ENCODE measurements around the gene PLAC9.
"Not testable (repeated sequence)": the region's sequence is repeated elsewhere in the genome, so short reads cannot be mapped to it uniquely, and the experiment has no call there.

Gene PLAC9

DNA sequence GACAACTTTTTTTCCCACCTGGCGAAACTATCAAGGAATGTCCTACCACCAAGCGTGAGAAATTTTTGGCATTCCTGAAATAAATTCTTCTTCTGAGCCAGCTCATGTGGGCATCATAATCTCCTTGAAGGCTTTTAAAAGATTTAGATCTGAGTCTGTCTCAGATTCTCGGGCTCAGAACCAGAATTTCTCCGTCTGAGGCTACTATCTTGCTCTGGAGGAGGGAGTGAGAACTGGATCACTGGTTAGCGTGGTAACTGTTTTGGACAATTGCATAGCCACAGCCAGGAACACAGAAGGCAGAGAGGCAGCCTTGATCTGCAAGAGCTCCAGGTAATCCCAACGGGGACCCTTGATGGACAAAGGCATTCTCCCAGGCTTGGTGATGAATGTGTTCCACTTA, 1.0 kb upstream of the PLAC9 start:
- Histone ChIP-seq H3K4me3 (ENCODE audit: insufficient read depth, low read length, poor library complexity, severe bottlenecking) (no peak overlapping the region), H3K27me3 (ENCODE audit: low read length) (no peaks in the 10 kb centered on the region), H3K36me3 (ENCODE audit: low read length) (no peaks in the 10 kb centered on the region), H3K9ac (ENCODE audit: low read length) (no peak overlapping the region), H3K9me2 (replicated peaks; ENCODE audit: insufficient read depth, low read length) (no peaks in the 10 kb centered on the region), H3K9me3 (ENCODE audit: insufficient read depth, low read length) (no peaks in the 10 kb centered on the region), H4K20me1 (ENCODE audit: low read depth, low read length) (no peaks in the 10 kb centered on the region), H3K79me2 (ENCODE audit: insufficient read depth, low read length) (no peaks in the 10 kb centered on the region), H3K27ac (ENCODE audit: low read depth, low read length) (no peak overlapping the region), H3K4me2 (ENCODE audit: low read depth, low read length, poor library complexity, severe bottlenecking) (no peak overlapping the region), H3F3A (ENCODE audit: insufficient read depth) (no peaks in the 10 kb centered on the region), H2AFZ (ENCODE audit: low read depth, low read length, severe bottlenecking) (no peak overlapping the region)
- TF ChIP-seq, protein P1, sequence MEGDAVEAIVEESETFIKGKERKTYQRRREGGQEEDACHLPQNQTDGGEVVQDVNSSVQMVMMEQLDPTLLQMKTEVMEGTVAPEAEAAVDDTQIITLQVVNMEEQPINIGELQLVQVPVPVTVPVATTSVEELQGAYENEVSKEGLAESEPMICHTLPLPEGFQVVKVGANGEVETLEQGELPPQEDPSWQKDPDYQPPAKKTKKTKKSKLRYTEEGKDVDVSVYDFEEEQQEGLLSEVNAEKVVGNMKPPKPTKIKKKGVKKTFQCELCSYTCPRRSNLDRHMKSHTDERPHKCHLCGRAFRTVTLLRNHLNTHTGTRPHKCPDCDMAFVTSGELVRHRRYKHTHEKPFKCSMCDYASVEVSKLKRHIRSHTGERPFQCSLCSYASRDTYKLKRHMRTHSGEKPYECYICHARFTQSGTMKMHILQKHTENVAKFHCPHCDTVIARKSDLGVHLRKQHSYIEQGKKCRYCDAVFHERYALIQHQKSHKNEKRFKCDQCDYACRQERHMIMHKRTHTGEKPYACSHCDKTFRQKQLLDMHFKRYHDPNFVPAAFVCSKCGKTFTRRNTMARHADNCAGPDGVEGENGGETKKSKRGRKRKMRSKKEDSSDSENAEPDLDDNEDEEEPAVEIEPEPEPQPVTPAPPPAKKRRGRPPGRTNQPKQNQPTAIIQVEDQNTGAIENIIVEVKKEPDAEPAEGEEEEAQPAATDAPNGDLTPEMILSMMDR (IDR thresholded peaks at IDR 0.05; ENCODE audit: insufficient read depth, low read length, poor library complexity, severe bottlenecking) = no peak
- TF ChIP-seq EZH2phosphoT487 (conservative IDR thresholded peaks at IDR 0.05; ENCODE audit: low read length) = no peak

DNA sequence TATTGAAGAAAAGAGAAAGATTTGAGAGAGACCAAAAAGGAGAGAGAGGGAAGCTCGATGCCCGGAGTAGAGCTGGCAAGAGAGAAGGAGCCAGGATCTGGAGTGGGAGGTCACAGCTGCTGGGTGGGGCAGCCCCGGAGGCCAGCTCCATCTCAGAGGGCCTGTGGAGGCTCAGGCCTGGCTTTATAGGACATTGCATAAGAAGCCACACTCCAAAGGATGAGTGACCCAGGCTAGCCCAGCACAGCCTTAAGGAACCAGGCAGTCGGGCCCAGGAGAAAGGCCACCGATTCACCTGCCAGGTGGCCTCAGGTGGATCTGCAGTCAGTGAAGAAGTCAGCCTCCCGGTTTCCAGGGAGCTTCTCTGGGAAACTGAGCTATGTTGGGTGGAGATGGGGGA, 676 bp downstream of the PLAC9 start:
- Histone ChIP-seq H3K4me2 (ENCODE audit: low read depth, low read length, poor library complexity, severe bottlenecking) (no peak overlapping the region), H4K20me1 (ENCODE audit: low read depth, low read length) (no peaks in the 10 kb centered on the region), H3K9me3 (ENCODE audit: insufficient read depth, low read length) (no peaks in the 10 kb centered on the region), H2AFZ (ENCODE audit: low read depth, low read length, severe bottlenecking) (no peak overlapping the region), H3K27ac (ENCODE audit: low read depth, low read length) (no peak overlapping the region), H3K36me3 (ENCODE audit: low read length) (no peaks in the 10 kb centered on the region), H3K79me2 (ENCODE audit: insufficient read depth, low read length) (no peaks in the 10 kb centered on the region), H3F3A (ENCODE audit: insufficient read depth) (no peaks in the 10 kb centered on the region), H3K27me3 (ENCODE audit: low read length) (no peaks in the 10 kb centered on the region), H3K4me3 (ENCODE audit: insufficient read depth, low read length, poor library complexity, severe bottlenecking) (no peak overlapping the region), H3K9ac (ENCODE audit: low read length) (no peak overlapping the region), H3K9me2 (replicated peaks; ENCODE audit: insufficient read depth, low read length) (no peaks in the 10 kb centered on the region)
- TF ChIP-seq, protein P1 (IDR thresholded peaks at IDR 0.05; ENCODE audit: insufficient read depth, low read length, poor library complexity, severe bottlenecking) = no peak
- no peak for TF ChIP-seq EZH2phosphoT487 (conservative IDR thresholded peaks at IDR 0.05; ENCODE audit: low read length)

DNA sequence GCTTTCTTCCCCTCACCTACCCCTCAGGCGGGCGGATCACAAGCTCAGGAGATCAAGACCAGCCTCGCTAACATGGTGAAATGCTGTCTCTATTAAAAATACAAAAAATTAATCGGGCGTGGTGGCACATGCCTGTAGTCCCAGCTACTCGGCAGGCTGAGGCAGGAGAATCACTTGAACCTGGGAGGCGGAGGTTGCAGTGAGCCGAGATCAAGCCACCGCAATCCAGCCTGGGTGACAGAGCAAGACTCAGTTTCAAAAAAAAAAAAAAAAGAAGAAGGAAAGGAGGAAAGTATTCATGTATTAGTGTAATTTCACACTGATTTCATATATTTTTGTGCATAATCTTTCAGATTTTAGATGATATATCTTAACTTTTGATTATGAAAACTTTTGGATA, 1.2 kb downstream of the PLAC9 start:
- H3K9ac ChIP-seq (ENCODE audit: low read length); H3K4me2 ChIP-seq (ENCODE audit: low read depth, low read length, poor library complexity, severe bottlenecking); H3K9me3 ChIP-seq (ENCODE audit: insufficient read depth, low read length); H3F3A ChIP-seq (ENCODE audit: insufficient read depth); H3K79me2 ChIP-seq (ENCODE audit: insufficient read depth, low read length); H3K36me3 ChIP-seq (ENCODE audit: low read length); H3K27me3 ChIP-seq (ENCODE audit: low read length); H3K27ac ChIP-seq (ENCODE audit: low read depth, low read length); H2AFZ ChIP-seq (ENCODE audit: low read depth, low read length, severe bottlenecking); H3K9me2 ChIP-seq (replicated peaks; ENCODE audit: insufficient read depth, low read length); H3K4me3 ChIP-seq (ENCODE audit: insufficient read depth, low read length, poor library complexity, severe bottlenecking); H4K20me1 ChIP-seq (ENCODE audit: low read depth, low read length): not testable (repeated sequence)

DNA sequence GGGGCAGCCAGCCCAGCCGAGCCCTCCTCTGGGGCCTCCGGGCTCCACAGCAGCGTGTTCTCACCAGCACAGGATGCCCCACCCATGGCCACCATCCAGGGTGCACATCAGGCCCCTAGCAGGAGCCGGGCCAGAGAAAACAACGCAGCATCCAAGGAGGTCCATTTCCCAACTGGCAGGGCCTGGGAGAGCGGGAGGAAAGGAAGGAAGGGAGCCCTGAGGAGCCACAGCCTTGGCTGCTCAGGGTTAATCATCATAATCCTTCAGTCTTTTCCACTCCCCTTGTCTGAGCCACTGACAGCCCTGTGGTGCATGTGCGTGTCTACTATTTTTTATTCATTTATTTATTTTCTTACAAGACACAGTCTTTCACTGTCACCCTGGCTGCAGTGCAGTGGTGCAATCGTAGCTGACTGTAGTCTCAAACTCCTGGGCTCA, 3.6 kb downstream of the PLAC9 start:
- H3K79me2 ChIP-seq (ENCODE audit: insufficient read depth, low read length) = no peaks in the 10 kb centered on the region
- H3K27me3 ChIP-seq (ENCODE audit: low read length) = no peaks in the 10 kb centered on the region
- no peaks in the 10 kb centered on the region for H3K36me3 ChIP-seq (ENCODE audit: low read length)
- no peak overlapping the region for H3K4me3 ChIP-seq (ENCODE audit: insufficient read depth, low read length, poor library complexity, severe bottlenecking)
- H3F3A ChIP-seq (ENCODE audit: insufficient read depth) = no peaks in the 10 kb centered on the region
- no peaks in the 10 kb centered on the region for H3K9me3 ChIP-seq (ENCODE audit: insufficient read depth, low read length)
- H3K9me2 ChIP-seq (replicated peaks; ENCODE audit: insufficient read depth, low read length) = no peaks in the 10 kb centered on the region
- no peaks in the 10 kb centered on the region for H4K20me1 ChIP-seq (ENCODE audit: low read depth, low read length)
- H3K9ac ChIP-seq (ENCODE audit: low read length) = no peak overlapping the region
- no peak overlapping the region for H3K27ac ChIP-seq (ENCODE audit: low read depth, low read length)
- TF ChIP-seq, protein P1 (IDR thresholded peaks at IDR 0.05; ENCODE audit: insufficient read depth, low read length, poor library complexity, severe bottlenecking) = no peak
- no peak for TF ChIP-seq EZH2phosphoT487 (conservative IDR thresholded peaks at IDR 0.05; ENCODE audit: low read length)
- H3K4me2 ChIP-seq (ENCODE audit: low read depth, low read length, poor library complexity, severe bottlenecking) = no peak overlapping the region
- H2AFZ ChIP-seq (ENCODE audit: low read depth, low read length, severe bottlenecking) = no peak overlapping the region

All from SU-DHL-6 (cell line).